ENCODE results near the gene RET.

Gene RET

DNA sequence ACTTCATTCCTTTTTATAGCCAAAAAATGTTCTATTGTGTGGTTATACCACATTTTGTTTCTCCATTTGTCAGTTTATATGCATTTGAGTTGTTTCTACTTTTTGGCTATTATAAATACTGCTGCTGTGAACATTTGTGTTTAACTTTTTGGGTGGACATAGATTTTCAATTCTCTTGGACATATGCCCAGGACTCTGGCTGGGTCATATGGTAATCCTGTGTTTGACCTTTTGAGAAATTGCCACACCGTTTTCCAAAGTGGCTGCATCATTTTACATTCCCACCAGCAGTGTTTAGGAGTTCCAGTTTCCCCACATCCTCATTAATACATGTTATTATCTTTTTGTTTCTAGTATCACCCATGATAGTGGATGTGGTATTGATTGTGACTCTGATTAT, 100.7 kb downstream of the RET start:
- DNase-seq: no peak

Measured in stimulated activated CD4-positive, alpha-beta T cell treated with anti-CD3 and anti-CD28 coated beads, Interleukin-15, amount 100 ng/mL, for 24 hours (primary cell).